Measurements from ENCODE around the gene SERTAD2.

DNA sequence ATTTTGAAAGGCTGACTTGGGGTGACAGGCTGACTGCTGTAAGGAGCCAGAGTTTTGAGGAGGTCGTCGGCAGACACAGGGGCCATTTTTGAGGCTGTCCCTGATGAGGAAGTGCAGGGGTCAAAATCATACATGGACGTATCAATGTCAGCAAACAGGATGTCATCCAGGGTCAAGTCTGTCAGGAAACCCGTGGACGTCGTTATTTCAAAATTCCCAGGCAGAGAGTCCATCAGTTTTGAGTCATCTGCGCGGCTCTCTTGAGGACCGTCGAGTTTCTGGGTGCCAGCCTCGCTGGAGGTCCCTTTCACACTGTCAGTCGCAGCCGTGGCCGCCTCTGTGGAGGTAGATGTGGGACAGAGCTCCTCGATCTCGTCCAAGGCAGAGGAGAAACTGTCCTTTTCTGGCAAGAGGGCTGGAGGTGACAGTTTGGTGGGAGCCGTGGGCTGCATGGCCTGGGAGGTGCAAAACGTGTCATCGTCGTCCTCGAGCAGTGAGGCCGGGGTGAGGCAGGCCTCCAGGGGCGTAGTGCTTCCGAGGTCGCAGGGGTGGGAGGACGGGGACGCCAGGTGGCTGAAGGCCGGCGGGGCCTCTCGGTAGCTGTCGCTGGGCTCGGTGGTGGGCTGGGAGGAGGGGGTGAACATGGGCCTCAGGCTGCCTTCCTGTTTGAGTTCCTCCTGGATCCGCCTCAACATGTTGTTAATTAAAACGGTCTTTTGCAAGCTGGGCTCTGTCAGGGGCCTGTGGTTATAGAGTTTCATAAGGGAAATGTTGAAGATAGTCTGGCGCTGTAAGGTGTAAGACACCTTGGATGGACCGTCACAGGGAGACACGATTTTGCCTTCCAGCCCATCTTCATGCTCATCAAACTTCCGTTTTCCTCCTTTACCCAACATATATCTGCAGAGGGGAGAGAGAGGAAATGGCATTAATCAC is 17.5 kb downstream of the SERTAD2 start:
- TF ChIP-seq POLR2A (IDR thresholded peaks at IDR 0.05; ENCODE audit: low read depth, low read length) = no peak
- TF ChIP-seq, protein P1, sequence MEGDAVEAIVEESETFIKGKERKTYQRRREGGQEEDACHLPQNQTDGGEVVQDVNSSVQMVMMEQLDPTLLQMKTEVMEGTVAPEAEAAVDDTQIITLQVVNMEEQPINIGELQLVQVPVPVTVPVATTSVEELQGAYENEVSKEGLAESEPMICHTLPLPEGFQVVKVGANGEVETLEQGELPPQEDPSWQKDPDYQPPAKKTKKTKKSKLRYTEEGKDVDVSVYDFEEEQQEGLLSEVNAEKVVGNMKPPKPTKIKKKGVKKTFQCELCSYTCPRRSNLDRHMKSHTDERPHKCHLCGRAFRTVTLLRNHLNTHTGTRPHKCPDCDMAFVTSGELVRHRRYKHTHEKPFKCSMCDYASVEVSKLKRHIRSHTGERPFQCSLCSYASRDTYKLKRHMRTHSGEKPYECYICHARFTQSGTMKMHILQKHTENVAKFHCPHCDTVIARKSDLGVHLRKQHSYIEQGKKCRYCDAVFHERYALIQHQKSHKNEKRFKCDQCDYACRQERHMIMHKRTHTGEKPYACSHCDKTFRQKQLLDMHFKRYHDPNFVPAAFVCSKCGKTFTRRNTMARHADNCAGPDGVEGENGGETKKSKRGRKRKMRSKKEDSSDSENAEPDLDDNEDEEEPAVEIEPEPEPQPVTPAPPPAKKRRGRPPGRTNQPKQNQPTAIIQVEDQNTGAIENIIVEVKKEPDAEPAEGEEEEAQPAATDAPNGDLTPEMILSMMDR (conservative IDR thresholded peaks at IDR 0.05; ENCODE audit: low read depth, low read length) = no peak
- TF ChIP-seq RAD21 (IDR thresholded peaks at IDR 0.05; ENCODE audit: low read length) = no peak
- TF ChIP-seq RCOR1 (IDR thresholded peaks at IDR 0.05; ENCODE audit: insufficient replicate concordance, low read length) = no peak
- TF ChIP-seq MXI1 (IDR thresholded peaks at IDR 0.05; ENCODE audit: borderline replicate concordance, low read depth, low read length) = no peak
- TF ChIP-seq MAZ (IDR thresholded peaks at IDR 0.05; ENCODE audit: borderline replicate concordance, low read depth, low read length) = no peak
- TF ChIP-seq, protein P2, sequence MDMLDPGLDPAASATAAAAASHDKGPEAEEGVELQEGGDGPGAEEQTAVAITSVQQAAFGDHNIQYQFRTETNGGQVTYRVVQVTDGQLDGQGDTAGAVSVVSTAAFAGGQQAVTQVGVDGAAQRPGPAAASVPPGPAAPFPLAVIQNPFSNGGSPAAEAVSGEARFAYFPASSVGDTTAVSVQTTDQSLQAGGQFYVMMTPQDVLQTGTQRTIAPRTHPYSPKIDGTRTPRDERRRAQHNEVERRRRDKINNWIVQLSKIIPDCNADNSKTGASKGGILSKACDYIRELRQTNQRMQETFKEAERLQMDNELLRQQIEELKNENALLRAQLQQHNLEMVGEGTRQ (IDR thresholded peaks at IDR 0.05; ENCODE audit: low read depth, low read length) = no peak
- TF ChIP-seq CHD1 (IDR thresholded peaks at IDR 0.05; ENCODE audit: low read depth, low read length) = no peak
